HG03064 (cell line): Measurements from ENCODE around the gene HOXD8.

Source experiments
- ATAC-seq: cut with Tn5 transposase; IDR thresholded peaks from one replicate; pipeline ENCODE4 v1.9.1; 2021; ENCODE audit warnings: low read depth; ENCODE audit not compliant: unreplicated experiment

HOXD8 gene

GRCh38 chr2:176089843-176090395 is 39.6 kb upstream of the HOXD8 start:
- ATAC-seq: no peak

- no peak for ATAC-seq
Observed at GRCh38 chr2:176090862-176091261, 38.6 kb upstream of the HOXD8 start.

- ATAC-seq: no peak
Observed at GRCh38 chr2:176091329-176092258, 37.9 kb upstream of the HOXD8 start.

DNA sequence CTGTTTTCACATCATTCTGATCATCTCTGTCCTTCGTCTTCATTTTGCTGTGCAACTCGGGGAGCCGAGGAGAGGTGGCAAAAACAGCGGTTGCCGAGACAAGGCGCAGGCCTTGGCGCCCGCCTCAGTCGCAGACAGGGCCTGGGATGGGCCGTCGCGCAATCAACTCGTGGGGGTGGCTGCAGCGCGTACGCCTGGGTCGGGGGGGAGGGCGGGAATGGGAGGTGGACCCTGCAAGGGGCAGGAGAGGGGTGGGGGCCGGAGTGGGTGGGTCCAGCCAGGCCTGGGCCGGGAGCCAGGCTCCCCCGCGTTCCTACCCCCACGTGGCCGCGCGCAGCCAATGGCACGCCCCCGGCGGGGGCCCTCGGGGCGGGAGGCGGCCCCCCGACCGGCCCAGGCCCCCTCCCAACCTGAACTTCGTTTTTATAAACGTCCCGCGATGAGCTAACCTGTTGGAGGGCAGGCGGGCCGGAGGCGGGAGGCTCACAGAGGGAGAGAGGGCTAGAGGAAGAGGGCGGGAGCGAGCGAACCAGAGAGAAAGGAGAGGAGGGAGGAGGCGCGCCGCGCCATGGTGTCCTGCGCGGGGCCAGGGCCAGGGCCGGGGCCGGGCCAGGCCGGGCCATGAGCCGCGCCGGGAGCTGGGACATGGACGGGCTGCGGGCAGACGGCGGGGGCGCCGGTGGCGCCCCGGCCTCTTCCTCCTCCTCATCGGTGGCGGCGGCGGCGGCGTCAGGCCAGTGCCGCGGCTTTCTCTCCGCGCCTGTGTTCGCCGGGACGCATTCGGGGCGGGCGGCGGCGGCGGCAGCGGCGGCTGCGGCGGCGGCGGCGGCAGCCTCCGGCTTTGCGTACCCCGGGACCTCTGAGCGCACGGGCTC is 37.0 kb upstream of the HOXD8 start, which contains the start of gene HOXD13:
Gene HOXD13 (plus strand): TSS at position 452 of the 875 bp plus-strand sequence. CDS start 170 bp downstream, at position 622.
- no peak for ATAC-seq

- no peak for ATAC-seq
Observed at GRCh38 chr2:176093145-176093897, 36.2 kb upstream of the HOXD8 start.

- no peak for ATAC-seq
Observed at GRCh38 chr2:176093898-176094249, 35.6 kb upstream of the HOXD8 start.

- ATAC-seq: no peak
Observed at GRCh38 chr2:176094349-176094748, 35.2 kb upstream of the HOXD8 start.

DNA sequence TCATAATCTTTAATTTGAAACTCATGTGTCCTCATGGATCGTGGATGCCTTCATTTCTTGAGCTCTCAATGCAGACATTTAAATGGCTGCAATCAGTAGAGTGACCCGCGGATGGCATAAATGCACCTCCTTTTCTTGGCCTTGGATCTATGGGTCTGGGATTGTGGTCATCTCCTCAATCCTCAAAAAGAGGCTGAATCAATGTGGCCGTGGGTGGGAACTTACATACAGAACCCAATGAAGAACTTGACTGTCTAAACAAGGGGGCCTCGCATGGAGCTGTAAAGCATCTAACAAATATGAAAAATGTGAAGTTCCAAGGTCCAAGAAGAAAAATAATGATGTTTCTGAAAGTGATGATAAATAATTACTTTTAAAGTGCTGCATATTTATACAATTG is 34.1 kb upstream of the HOXD8 start:
- ATAC-seq: no peak

DNA sequence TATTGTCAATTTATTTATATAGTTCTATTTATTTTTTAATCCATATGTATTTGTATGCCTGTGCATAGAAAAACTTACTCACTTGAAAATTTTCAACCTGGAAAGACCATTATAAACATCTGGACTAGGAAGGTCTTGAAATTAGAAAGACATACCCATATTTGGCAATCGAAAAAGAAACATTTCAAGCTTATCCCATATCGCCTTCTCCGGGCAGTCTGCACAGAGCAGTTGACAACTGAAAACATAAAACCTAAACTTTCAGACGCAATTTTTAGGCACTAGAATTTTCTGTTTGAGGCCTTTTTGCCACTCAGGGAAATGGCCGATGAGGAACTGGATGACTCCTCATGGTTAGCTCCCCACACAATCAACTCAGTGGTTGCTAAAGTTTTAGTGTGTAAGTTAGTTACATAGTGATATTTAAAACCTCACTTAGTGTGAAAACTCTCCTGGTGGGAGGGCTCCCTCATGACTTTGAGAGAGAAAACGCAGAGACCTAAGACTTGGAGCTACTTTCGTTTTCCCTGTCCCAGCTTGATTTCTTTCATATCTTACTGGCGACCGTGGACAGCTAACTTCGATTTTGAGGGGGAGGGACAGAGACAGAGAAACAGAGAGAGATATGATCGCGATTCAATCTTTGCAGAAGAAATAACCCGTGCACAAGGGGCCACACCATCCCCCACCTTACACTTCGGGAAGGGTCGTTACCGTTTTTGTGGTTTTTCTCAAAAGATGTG is 33.1 kb upstream of the HOXD8 start:
- ATAC-seq: no peak

DNA sequence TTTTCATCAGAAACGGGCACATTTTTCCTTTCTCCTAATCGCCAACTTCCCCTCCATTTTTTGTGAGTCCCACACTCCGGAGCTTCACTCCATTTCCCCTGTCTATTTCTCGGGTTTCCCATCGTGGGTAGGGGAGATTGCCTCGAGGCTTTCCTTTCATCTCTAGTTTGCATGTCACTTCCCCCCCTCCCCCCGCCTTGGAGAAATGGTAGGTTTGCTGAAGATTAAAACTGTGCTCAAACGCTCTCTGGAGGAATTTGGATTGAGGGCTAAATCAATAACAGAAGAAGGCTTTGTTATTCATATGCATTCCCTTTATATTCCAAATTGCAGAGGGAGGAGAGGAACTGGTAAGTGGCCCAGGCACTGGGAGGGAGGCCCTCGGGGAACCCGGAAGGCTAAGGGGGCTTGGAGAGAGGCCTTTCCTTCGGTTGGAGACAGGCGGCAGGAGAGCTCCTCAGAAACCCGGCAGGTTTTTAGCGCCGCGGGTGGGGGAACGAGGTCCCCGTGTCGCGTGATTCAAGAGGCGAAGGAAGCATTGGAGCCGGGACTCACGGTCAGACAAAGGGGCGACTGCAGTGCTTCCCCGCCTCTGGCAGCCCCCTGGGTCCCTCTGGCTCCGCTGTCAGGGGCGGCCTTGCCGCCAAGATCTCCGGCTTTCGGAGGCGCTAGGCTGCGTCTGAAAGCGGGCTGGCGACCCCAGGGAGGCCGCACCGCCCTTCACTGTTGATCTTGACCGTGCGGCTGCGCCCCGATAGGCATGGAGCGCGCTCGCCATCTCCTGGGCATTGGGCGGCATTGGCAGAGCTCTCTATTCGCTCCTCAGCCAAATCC is 32.3 kb upstream of the HOXD8 start:
- peak; percentile 69 for ATAC-seq

DNA sequence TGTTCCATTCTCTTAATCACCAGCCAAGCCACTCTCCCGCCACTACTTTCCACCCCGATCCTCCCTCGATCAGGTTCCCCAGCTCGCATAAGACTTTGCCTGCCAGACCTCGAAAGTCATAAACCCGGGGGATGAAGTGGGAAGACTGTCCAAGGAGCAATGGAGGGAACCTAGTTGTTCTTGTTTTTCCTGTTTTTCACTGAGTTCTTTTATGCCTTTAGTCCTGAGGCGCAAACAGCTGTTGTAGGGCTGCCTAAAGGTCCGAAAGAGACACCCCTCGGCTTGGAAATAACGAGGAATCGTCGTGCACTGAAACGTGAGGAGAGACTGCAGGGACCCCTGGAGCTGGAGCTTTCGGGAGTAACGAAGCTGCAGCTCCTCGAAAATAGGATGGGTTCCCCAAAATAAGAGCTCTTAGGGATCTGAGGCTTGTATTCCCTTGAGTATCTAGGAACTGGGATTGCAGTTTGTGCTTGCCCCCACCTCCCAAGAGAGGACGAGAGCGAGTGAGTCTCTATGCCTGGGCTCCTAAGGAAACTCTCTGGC is 31.6 kb upstream of the HOXD8 start:
- no peak for ATAC-seq

- ATAC-seq: no peak
Observed at GRCh38 chr2:176098366-176099158, 30.9 kb upstream of the HOXD8 start.

GRCh38 chr2:176099159-176099727 is 30.3 kb upstream of the HOXD8 start:
- no peak for ATAC-seq

DNA sequence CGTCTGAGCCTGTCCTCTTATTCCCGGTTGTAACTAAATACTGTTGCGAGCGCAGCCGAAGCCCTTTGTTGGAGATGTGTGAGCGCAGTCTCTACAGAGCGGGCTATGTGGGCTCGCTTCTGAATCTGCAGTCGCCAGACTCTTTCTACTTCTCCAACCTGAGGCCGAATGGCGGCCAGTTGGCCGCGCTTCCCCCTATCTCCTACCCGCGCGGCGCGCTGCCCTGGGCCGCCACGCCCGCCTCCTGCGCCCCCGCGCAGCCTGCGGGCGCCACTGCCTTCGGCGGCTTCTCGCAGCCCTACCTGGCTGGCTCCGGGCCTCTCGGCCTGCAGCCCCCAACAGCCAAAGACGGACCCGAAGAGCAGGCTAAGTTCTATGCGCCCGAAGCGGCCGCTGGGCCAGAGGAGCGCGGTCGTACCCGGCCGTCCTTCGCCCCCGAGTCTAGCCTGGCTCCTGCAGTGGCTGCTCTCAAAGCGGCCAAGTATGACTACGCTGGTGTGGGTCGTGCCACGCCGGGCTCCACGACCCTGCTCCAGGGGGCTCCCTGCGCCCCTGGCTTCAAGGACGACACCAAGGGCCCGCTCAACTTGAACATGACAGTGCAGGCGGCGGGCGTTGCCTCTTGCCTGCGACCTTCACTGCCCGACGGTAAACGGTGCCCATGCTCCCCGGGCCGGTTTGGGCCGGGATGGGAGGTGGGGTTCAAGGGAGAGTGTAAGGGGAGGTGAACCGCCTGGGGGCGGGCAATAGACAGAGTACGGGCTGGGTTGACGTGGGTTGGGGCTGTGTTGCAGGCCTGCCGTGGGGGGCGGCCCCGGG is 29.6 kb upstream of the HOXD8 start, which contains the start of gene HOXD12:
Gene HOXD12 (plus strand): TSS at position 68 of the 819 bp plus-strand sequence. CDS start 7 bp downstream, at position 75.
- no peak for ATAC-seq

DNA sequence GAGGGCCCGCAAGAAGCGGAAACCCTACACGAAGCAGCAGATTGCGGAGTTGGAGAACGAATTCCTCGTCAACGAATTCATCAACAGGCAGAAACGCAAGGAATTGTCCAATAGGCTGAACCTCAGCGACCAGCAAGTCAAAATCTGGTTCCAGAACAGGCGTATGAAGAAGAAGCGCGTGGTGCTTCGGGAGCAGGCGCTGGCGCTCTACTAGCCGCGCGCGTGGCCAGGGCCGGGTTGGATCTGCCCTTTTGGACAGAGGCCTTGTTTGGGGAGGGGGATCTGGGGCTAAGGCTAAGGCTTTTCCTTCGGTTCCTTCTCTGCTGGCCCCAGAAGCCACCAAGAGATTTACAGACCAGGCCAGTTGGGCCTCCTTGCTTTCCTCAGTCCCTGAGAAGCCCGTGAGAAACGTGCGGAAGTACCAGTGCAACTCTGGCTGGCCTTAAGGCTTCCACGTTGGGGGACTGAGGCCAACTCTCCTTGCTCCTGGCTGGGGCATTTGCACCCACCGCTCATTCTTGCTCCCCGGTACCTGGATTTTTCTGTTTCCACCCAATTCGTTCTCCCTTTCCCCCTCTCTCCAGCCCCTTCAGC is 28.9 kb upstream of the HOXD8 start:
- no peak for ATAC-seq

DNA sequence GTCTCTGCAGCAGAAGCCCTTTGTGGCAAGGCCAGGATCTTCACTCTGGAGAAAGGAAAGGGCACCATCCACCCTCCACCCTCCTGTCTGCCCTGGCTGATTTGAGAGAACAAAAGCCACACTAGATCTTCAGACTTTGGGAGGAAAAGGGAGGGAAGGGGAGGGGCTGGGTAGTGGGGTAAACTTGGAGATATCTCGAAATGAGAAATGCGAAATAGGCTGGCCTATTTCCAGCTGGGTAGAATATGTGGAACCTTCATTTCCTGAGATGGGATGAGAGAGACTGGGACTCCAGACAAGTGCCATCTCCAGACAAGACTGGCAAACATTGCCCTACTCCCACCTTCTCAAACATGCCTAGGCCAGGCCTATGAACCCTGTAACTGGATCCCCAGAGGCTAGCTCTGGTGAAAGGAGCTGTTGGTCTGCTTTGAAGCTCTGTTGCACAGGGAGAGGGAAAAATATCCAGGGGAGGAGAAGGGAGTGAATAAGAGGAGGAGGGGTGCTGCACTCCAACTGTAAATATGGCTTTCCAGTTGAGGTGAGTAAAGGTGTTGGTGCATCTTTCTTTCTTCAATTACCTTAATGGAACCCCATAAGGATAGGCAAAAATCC is 28.2 kb upstream of the HOXD8 start:
- no peak for ATAC-seq
